MM.1S (cell line): ENCODE data around the gene LRG1.

Experiments
- EZH2 ChIP-seq: fragments of 300-600 bp; sonication (generic); optimal IDR thresholded peaks from 2 replicates; pipeline ENCODE3; 2017; ENCODE audit warnings: low read depth, mild to moderate bottlenecking, antibody characterized with exemption, low read length, mixed read lengths
- TF ChIP-seq, protein P1 (sequence below): fragments of 300-600 bp; sonication (generic); IDR thresholded peaks from 2 replicates; pipeline ENCODE4 v1.5.1; 2016; ENCODE audit warnings: antibody characterized with exemption, low read length, mixed read lengths

GRCh38 chr19:4515732-4516131 lies 24.1 kb downstream of the LRG1 start:
- TF ChIP-seq, protein P1, sequence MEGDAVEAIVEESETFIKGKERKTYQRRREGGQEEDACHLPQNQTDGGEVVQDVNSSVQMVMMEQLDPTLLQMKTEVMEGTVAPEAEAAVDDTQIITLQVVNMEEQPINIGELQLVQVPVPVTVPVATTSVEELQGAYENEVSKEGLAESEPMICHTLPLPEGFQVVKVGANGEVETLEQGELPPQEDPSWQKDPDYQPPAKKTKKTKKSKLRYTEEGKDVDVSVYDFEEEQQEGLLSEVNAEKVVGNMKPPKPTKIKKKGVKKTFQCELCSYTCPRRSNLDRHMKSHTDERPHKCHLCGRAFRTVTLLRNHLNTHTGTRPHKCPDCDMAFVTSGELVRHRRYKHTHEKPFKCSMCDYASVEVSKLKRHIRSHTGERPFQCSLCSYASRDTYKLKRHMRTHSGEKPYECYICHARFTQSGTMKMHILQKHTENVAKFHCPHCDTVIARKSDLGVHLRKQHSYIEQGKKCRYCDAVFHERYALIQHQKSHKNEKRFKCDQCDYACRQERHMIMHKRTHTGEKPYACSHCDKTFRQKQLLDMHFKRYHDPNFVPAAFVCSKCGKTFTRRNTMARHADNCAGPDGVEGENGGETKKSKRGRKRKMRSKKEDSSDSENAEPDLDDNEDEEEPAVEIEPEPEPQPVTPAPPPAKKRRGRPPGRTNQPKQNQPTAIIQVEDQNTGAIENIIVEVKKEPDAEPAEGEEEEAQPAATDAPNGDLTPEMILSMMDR: no peak
- TF ChIP-seq EZH2: no peak
